ENCODE data around the gene BST1. TPM values are rescaled to one million over a fixed set of nuclear protein-coding genes. Genes with fewer than 3 reads are reported as not detected.

Gene BST1
- polyA plus RNA-seq, 1 of the 3 experiments (the other 2 are of a cell fraction): 7.3 TPM

- no peak for DNase-seq
- H3K9me2 ChIP-seq: no peaks in the 10 kb centered on the region
- peaks cover 0 to 6% of the 10 kb centered on the region in 2 experiments; a peak in 2 of 4 replicates for H3K4me1 ChIP-seq (ENCODE audit: control insufficient read depth in 1 of 2, insufficient read depth in 2 of 2, low read depth in 1 of 2, low read length in 1 of 2)
- H3K9me3 ChIP-seq: no peaks in the 10 kb centered on the region
- peaks cover 21% of the 10 kb centered on the region for H3K27me3 ChIP-seq (ENCODE audit: insufficient read depth)
- no peaks in the 10 kb centered on the region for H3F3A ChIP-seq (replicated peaks; ENCODE audit: insufficient read depth)
- POLR2A ChIA-PET: no interaction called here
- TF ChIP-seq PBX3 (IDR thresholded peaks at IDR 0.05) (no peak), POLR2AphosphoS5 (IDR thresholded peaks at IDR 0.05; ENCODE audit: low read depth, low read length) (no peak), MAX (IDR thresholded peaks at IDR 0.05; ENCODE audit: low read depth) (no peak), ZBTB33 (IDR thresholded peaks at IDR 0.05; ENCODE audit: borderline replicate concordance, low read depth) (no peak), SMC3 (IDR thresholded peaks at IDR 0.05; ENCODE audit: low read depth, low read length) (no peak), CTCF (IDR thresholded peaks at IDR 0.05) (no peak), NRF1 (IDR thresholded peaks at IDR 0.05; ENCODE audit: low read depth, low read length) (no peak), TEAD4 (IDR thresholded peaks at IDR 0.05; ENCODE audit: borderline replicate concordance, insufficient read depth) (no peak), FOXM1 (IDR thresholded peaks at IDR 0.05; ENCODE audit: low read depth) (no peak)
- no peak overlapping the region for H2AFZ ChIP-seq (ENCODE audit: low read depth)
- H4K20me1 ChIP-seq (ENCODE audit: insufficient read depth): no peaks in the 10 kb centered on the region
- 55% methylated on average over 4 of the region's 4 CpGs for WGBS (ENCODE audit: low lambda C conversion rate)
- no peak overlapping the region for H3K27ac ChIP-seq (ENCODE audit: low read depth in 2 of 2, low read length in 1 of 2)
- no peaks in the 10 kb centered on the region for H3K36me3 ChIP-seq (replicated peaks in 1 of 2; ENCODE audit: control insufficient read depth in 1 of 2, insufficient read depth in 2 of 2, low read length in 1 of 2)
- no peak overlapping the region for H3K4me2 ChIP-seq
- CTCF ChIA-PET: interaction anchor here (3.0 kb wide), 1 partner anchor 32 kb away, joined by 9 read pairs; no protein-coding TSS in a partner anchor
- no peaks in the 10 kb centered on the region for H3K79me2 ChIP-seq (ENCODE audit: insufficient read depth)
- no peak overlapping the region for H3K4me3 ChIP-seq (ENCODE audit: low read depth in 2 of 2, low read length in 1 of 2)
- H3K9ac ChIP-seq: no peak overlapping the region
Observed at GRCh38 chr4:15774020-15774420, 71.2 kb downstream of the BST1 start.

GRCh38 chr4:15776871-15777648 lies 74.2 kb downstream of the BST1 start:
- Histone ChIP-seq H3K4me2 (no peak overlapping the region), H3K4me3 (ENCODE audit: low read depth in 2 of 2, low read length in 1 of 2) (no peak overlapping the region), H3K79me2 (ENCODE audit: insufficient read depth) (no peaks in the 10 kb centered on the region), H3K4me1 (ENCODE audit: control insufficient read depth in 1 of 2, insufficient read depth in 2 of 2, low read depth in 1 of 2, low read length in 1 of 2) (peaks cover 0 to 10% of the 10 kb centered on the region in 2 experiments; a peak in 2 of 4 replicates), H3K27ac (ENCODE audit: low read depth in 2 of 2, low read length in 1 of 2) (no peak overlapping the region), H3K9me3 (no peaks in the 10 kb centered on the region), H3K9me2 (no peaks in the 10 kb centered on the region), H3K36me3 (replicated peaks in 1 of 2; ENCODE audit: control insufficient read depth in 1 of 2, insufficient read depth in 2 of 2, low read length in 1 of 2) (no peaks in the 10 kb centered on the region), H3F3A (replicated peaks; ENCODE audit: insufficient read depth) (no peaks in the 10 kb centered on the region), H2AFZ (ENCODE audit: low read depth) (no peak overlapping the region), H3K9ac (no peak overlapping the region), H4K20me1 (ENCODE audit: insufficient read depth) (no peaks in the 10 kb centered on the region), H3K27me3 (ENCODE audit: insufficient read depth) (peaks cover 21% of the 10 kb centered on the region)
- DNase-seq: no peak
- WGBS (ENCODE audit: low lambda C conversion rate): 76% methylated on average over 5 of the region's 5 CpGs
- POLR2A ChIA-PET: no interaction called here
- CTCF ChIA-PET: interaction anchor here (0.7 to 1.4 kb wide), 3 partner anchors 10 to 225 kb away, joined by 3 to 7 read pairs (median 3); no protein-coding TSS in a partner anchor
- TF ChIP-seq FOXM1 (IDR thresholded peaks at IDR 0.05; ENCODE audit: low read depth) (no peak), USF2 (IDR thresholded peaks at IDR 0.05; ENCODE audit: borderline replicate concordance, low read depth, low read length) (no peak), TEAD4 (IDR thresholded peaks at IDR 0.05; ENCODE audit: borderline replicate concordance, insufficient read depth) (no peak), GABPA (IDR thresholded peaks at IDR 0.05; ENCODE audit: low read depth) (no peak), EP300 (IDR thresholded peaks at IDR 0.05; ENCODE audit: borderline replicate concordance in 1 of 2, low read depth in 1 of 2, low read length in 1 of 2) (no peak), CTCF (IDR thresholded peaks at IDR 0.05) (no peak), FOXJ3 (CRISPR knock-in tag; IDR thresholded peaks at IDR 0.05) (no peak), EZH2phosphoT487 (IDR thresholded peaks at IDR 0.05; ENCODE audit: borderline replicate concordance, low read depth) (no peak), RFX5 (IDR thresholded peaks at IDR 0.05; ENCODE audit: low read length) (no peak)

All from SK-N-SH (cell line).